IMR-90 (cell line): ENCODE results near the gene SERPINB3. TPM values are rescaled to one million over a fixed set of nuclear protein-coding genes. Genes with fewer than 3 reads are reported as not detected.

Experiments used
- ATAC-seq: fragments of 200-7000 bp; cut with Tn5 transposase; 2 replicates; pipeline ENCODE4 v1.9.1; 2020; ENCODE audit warnings: low read depth, mild to moderate bottlenecking, moderate library complexity
- BruUV-seq: library from RNA; stranded (reverse); fragments of 400-500 nt; replicated peaks from 2 replicates; lab custom pipeline; 2021; lab: Mats Ljungman, UMichigan
- CTCF ChIA-PET: fragments of 300-600 bp; formaldehyde crosslinking; extraction: SDS; loops from one replicate; lab custom pipeline; 2021; ENCODE audit warnings: antibody characterized with exemption; lab: Yijun Ruan, JAX
- POLR2A ChIA-PET: fragments of 300-600 bp; sonication (Branson Sonifier 250); formaldehyde crosslinking; loops from one replicate; lab custom pipeline; 2022; ENCODE audit warnings: antibody characterized with exemption; ENCODE audit not compliant: unreplicated experiment; lab: Charles Lee
- DNase-seq: peaks from one replicate; pipeline ENCODE4 v3.0.0; 2013
- H2AFZ ChIP-seq: replicated peaks from 2 replicates; pipeline ENCODE3; 2013; ENCODE audit warnings: low read length, mild to moderate bottlenecking; ENCODE audit not compliant: poor library complexity
- H2AK5ac ChIP-seq: 2 replicates; pipeline ENCODE4 v1.6.1; 2013; ENCODE audit warnings: low read depth, low read length, inconsistent platforms
- H2AK9ac ChIP-seq: replicated peaks from 2 replicates; pipeline ENCODE3; 2013; ENCODE audit warnings: mild to moderate bottlenecking, low read depth, low read length, moderate library complexity; ENCODE audit not compliant: poor library complexity
- H2BK120ac ChIP-seq: 2 replicates; pipeline ENCODE4 v1.6.1; 2013; ENCODE audit warnings: low read depth, low read length, inconsistent platforms
- H2BK15ac ChIP-seq: 3 replicates; pipeline ENCODE4 v1.6.1; 2013; ENCODE audit warnings: low read depth, low read length, inconsistent platforms
- H2BK20ac ChIP-seq: 2 replicates; pipeline ENCODE4 v1.6.1; 2013; ENCODE audit warnings: low read depth, mild to moderate bottlenecking, inconsistent platforms, low read length, moderate library complexity
- H2BK5ac ChIP-seq: 2 replicates; pipeline ENCODE4 v1.6.1; 2013; ENCODE audit warnings: mild to moderate bottlenecking, low read depth, low read length, inconsistent platforms; ENCODE audit not compliant: poor library complexity, severe bottlenecking
- H3K14ac ChIP-seq: replicated peaks from 2 replicates; pipeline ENCODE4 v1.6.1; 2013; ENCODE audit warnings: low read depth, low read length, inconsistent platforms
- H3K18ac ChIP-seq: 2 replicates; pipeline ENCODE4 v1.6.1; 2013; ENCODE audit warnings: low read depth, low read length, control low read depth
- H3K23ac ChIP-seq: 2 replicates; pipeline ENCODE4 v1.6.1; 2013; ENCODE audit warnings: low read depth, low read length, inconsistent platforms
- H3K27ac ChIP-seq: 2 replicates; pipeline ENCODE4 v1.5.1; 2013; ENCODE audit warnings: mild to moderate bottlenecking, control low read depth, low read length; ENCODE audit not compliant: insufficient read depth
- H3K27me3 ChIP-seq: 2 replicates; pipeline ENCODE4 v1.6.1; 2013; ENCODE audit warnings: low read length; ENCODE audit not compliant: control insufficient read depth, insufficient read depth
- H3K36me3 ChIP-seq: 2 replicates; pipeline ENCODE4 v1.6.1; 2013; ENCODE audit warnings: low read length, mixed read lengths; ENCODE audit not compliant: control insufficient read depth, insufficient read depth
- H3K4ac ChIP-seq: 2 replicates; pipeline ENCODE4 v1.6.1; 2013; ENCODE audit warnings: low read depth, low read length, inconsistent platforms
- H3K4me1 ChIP-seq: 2 replicates; pipeline ENCODE4 v1.6.1; 2013; ENCODE audit warnings: low read length, mixed read lengths; ENCODE audit not compliant: control insufficient read depth, insufficient read depth
- H3K4me2 ChIP-seq: 2 replicates; pipeline ENCODE4 v1.6.1; 2013; ENCODE audit warnings: low read depth, mild to moderate bottlenecking, control low read depth, low read length, moderate library complexity
- H3K4me3 ChIP-seq: 2 replicates; pipeline ENCODE4 v1.5.1; 2013; ENCODE audit warnings: low read depth, mild to moderate bottlenecking, control low read depth, low read length, moderate library complexity; ENCODE audit not compliant: insufficient read depth
- H3K56ac ChIP-seq: 2 replicates; pipeline ENCODE4 v1.6.1; 2013; ENCODE audit warnings: low read length, inconsistent platforms; ENCODE audit not compliant: insufficient read depth; ENCODE audit errors: extremely low read depth
- H3K79me1 ChIP-seq, 2 experiments: 2 replicates each; pipeline ENCODE4 v1.6.1; 2013; ENCODE audit warnings: low read length in 2 of 2, inconsistent platforms in 1 of 2, low read depth in 1 of 2
- H3K9ac ChIP-seq: 2 replicates; pipeline ENCODE4 v1.6.1; 2013; ENCODE audit warnings: low read depth, low read length, control low read depth
- H3K9me1 ChIP-seq: 2 replicates; pipeline ENCODE4 v1.6.1; 2013; ENCODE audit warnings: low read length, inconsistent platforms; ENCODE audit not compliant: insufficient read depth
- H3K9me3 ChIP-seq: 2 replicates; pipeline ENCODE4 v1.6.1; 2013; ENCODE audit warnings: low read length; ENCODE audit not compliant: control insufficient read depth, insufficient read depth
- H4K20me1 ChIP-seq: 2 replicates; pipeline ENCODE4 v1.6.1; 2013; ENCODE audit warnings: low read length, inconsistent platforms; ENCODE audit not compliant: insufficient read depth
- H4K5ac ChIP-seq: 2 replicates; pipeline ENCODE4 v1.6.1; 2013; ENCODE audit warnings: mild to moderate bottlenecking, low read depth, low read length, control low read depth
- H4K8ac ChIP-seq, 2 experiments: 2 replicates each; pipeline ENCODE4 v1.6.1; 2013; ENCODE audit warnings: low read depth in 2 of 2, low read length in 2 of 2, control low read depth in 1 of 2, inconsistent platforms in 1 of 2
- H4K91ac ChIP-seq: 2 replicates; pipeline ENCODE4 v1.6.1; 2013; ENCODE audit warnings: low read depth, low read length, inconsistent platforms; ENCODE audit not compliant: insufficient read depth
- BHLHE40 ChIP-seq: fragments of 150-350 bp; IDR thresholded peaks from 2 replicates; pipeline ENCODE4 v1.6.1; 2016; ENCODE audit warnings: mild to moderate bottlenecking, low read depth, low read length
- CEBPB ChIP-seq: IDR thresholded peaks from 2 replicates; pipeline ENCODE4 v1.6.1; 2012; ENCODE audit warnings: low read depth, low read length, improper control_type of control experiment
- CHD1 ChIP-seq: IDR thresholded peaks from 2 replicates; pipeline ENCODE4 v1.6.1; 2012; ENCODE audit warnings: low read depth, low read length, improper control_type of control experiment
- FOS ChIP-seq: fragments of 150-350 bp; IDR thresholded peaks from 2 replicates; pipeline ENCODE4 v1.6.1; 2016; ENCODE audit warnings: low read depth, low read length
- MAFK ChIP-seq: IDR thresholded peaks from 2 replicates; pipeline ENCODE4 v1.6.1; 2012; ENCODE audit warnings: low read depth, low read length, improper control_type of control experiment
- MAZ ChIP-seq: IDR thresholded peaks from 2 replicates; pipeline ENCODE4 v1.6.1; 2012; ENCODE audit warnings: low read depth, mild to moderate bottlenecking, low read length, improper control_type of control experiment, moderate library complexity, borderline replicate concordance
- MXI1 ChIP-seq: IDR thresholded peaks from 2 replicates; pipeline ENCODE4 v1.6.1; 2012; ENCODE audit warnings: low read depth, mild to moderate bottlenecking, low read length, moderate library complexity, borderline replicate concordance
- NFE2L2 ChIP-seq: fragments of 150-350 bp; IDR thresholded peaks from 2 replicates; pipeline ENCODE4 v1.6.1; 2016; ENCODE audit warnings: low read depth, mild to moderate bottlenecking, low read length
- POLR2A ChIP-seq: IDR thresholded peaks from 2 replicates; pipeline ENCODE4 v1.6.1; 2012; ENCODE audit warnings: mild to moderate bottlenecking, low read depth, low read length
- RAD21 ChIP-seq: IDR thresholded peaks from 2 replicates; pipeline ENCODE4 v1.6.1; 2012; ENCODE audit warnings: low read length, improper control_type of control experiment
- RCOR1 ChIP-seq: IDR thresholded peaks from 2 replicates; pipeline ENCODE4 v1.6.1; 2012; ENCODE audit warnings: mild to moderate bottlenecking, low read length, improper control_type of control experiment; ENCODE audit not compliant: insufficient replicate concordance
- RFX5 ChIP-seq: IDR thresholded peaks from 2 replicates; pipeline ENCODE4 v1.8.0; 2012; ENCODE audit warnings: low read depth, mild to moderate bottlenecking, low read length, moderate library complexity
- SMC3 ChIP-seq: fragments of 150-350 bp; IDR thresholded peaks from 2 replicates; pipeline ENCODE4 v1.6.1; 2016; ENCODE audit warnings: low read depth, mild to moderate bottlenecking, antibody characterized with exemption, low read length, moderate library complexity
- WGBS, 2 experiments: methylation state at CpG; one replicate each; pipeline versions ENCODE4 v1.1.5 to v1.1.7; 2013; ENCODE audit warnings: missing lambda C conversion rate in 2 of 2; ENCODE audit not compliant: insufficient read length in 1 of 2; ENCODE audit errors: extremely low coverage in 2 of 2; 5-methylcytosine and 5-hydroxymethylcytosine counted together
- dilution Hi-C: fragments of 300-500 bp; cut with HindIII; formaldehyde crosslinking; loops from one replicate; pipeline ENCODE4 v1.14.3; 2018; ENCODE audit warnings: low sequenced_read_pairs; ENCODE audit not compliant: unreplicated experiment
- in situ Hi-C: fragments of 300-500 bp; cut with MboI; formaldehyde crosslinking; loops from 3 replicates; pipeline ENCODE4 v1.14.3; 2019; ENCODE audit warnings: low sequenced_read_pairs, inconsistent platforms, mixed read lengths
- intact Hi-C: fragments of 100-400 bp; cut with micrococcal nuclease; formaldehyde crosslinking; loops from 2 replicates; pipeline ENCODE4 v1.10.0; 2022
- polyA plus RNA-seq, 3 experiments: library from polyadenylated mRNA; depleted of rRNA; stranded (reverse); fragments of >200 nt; gene quantifications; 2 replicates each; pipeline ENCODE4 v1.2.3, GENCODE V29; 2012; ENCODE audit warnings: low replicate concordance in 1 of 3
- total RNA-seq: library from RNA; depleted of rRNA; stranded (reverse); fragments of >200 nt; gene quantifications from 2 replicates; pipeline ENCODE4 v1.2.3, GENCODE V29; 2012
- TF ChIP-seq, protein P1 (sequence below): conservative IDR thresholded peaks from 2 replicates; pipeline ENCODE4 v1.5.1; 2012; ENCODE audit warnings: mild to moderate bottlenecking, low read depth, low read length, improper control_type of control experiment
- TF ChIP-seq, protein P2 (sequence below): fragments of 150-350 bp; IDR thresholded peaks from 2 replicates; pipeline ENCODE4 v1.6.1; 2016; ENCODE audit warnings: low read depth, mild to moderate bottlenecking, low read length, moderate library complexity, borderline replicate concordance
- TF ChIP-seq, protein P3 (sequence below): fragments of 150-350 bp; IDR thresholded peaks from 2 replicates; pipeline ENCODE4 v1.6.1; 2017; ENCODE audit warnings: mild to moderate bottlenecking, antibody characterized with exemption, low read length, low read depth

SERPINB3 gene
- total and polyA plus RNA-seq, 2 of the 4 experiments (the other 2 are of a cell fraction): not detected

DNA sequence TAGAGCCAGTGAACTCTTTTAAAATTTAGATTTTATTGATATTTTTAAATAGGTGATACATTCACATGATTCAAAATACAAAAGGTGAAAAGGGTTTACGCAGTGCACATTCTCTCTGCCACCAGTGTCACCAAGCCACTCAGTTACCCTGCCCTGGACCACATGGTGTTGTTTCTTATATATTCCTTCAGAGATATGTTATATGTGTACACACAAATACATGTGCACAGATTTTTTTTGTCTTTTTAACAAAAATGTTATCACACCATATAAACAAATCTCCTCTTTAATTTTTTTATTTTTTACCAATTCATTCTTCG is 43.8 kb downstream of the SERPINB3 start:
- H3K4me2 ChIP-seq: no peak overlapping the region
- no peaks in the 10 kb centered on the region for H3K4me1 ChIP-seq
- no peak for ATAC-seq
- H4K91ac ChIP-seq: no peak overlapping the region
- intact Hi-C loops: no loop called here
- H3K4ac ChIP-seq: no peak overlapping the region
- H3K27ac ChIP-seq: no peak overlapping the region
- in situ Hi-C loops: no loop called here
- H2BK5ac ChIP-seq: no peak overlapping the region
- no peaks in the 10 kb centered on the region for H3K9me1 ChIP-seq
- no peak overlapping the region for H2AFZ ChIP-seq
- H4K8ac ChIP-seq: no peak overlapping the region
- WGBS, 2 experiments: 100% methylated on average over 1 of the region's 2 CpGs; no CpG with 5 or more reads in 1 of the 2 experiments
- ChIA-PET POLR2A (no interaction called here), CTCF (no interaction called here)
- no peak overlapping the region for H2BK20ac ChIP-seq
- H2AK5ac ChIP-seq: no peak overlapping the region
- no peaks in the 10 kb centered on the region for H3K9me3 ChIP-seq
- no peak overlapping the region for H2BK120ac ChIP-seq
- DNase-seq: no peak
- no peak overlapping the region for H3K56ac ChIP-seq
- TF ChIP-seq CEBPB: no peak
- TF ChIP-seq POLR2A: no peak
- TF ChIP-seq MXI1: no peak
- no peak for TF ChIP-seq MAFK
- no peak for TF ChIP-seq RFX5
- no peak for TF ChIP-seq BHLHE40
- TF ChIP-seq MAZ: no peak
- TF ChIP-seq, protein P1, sequence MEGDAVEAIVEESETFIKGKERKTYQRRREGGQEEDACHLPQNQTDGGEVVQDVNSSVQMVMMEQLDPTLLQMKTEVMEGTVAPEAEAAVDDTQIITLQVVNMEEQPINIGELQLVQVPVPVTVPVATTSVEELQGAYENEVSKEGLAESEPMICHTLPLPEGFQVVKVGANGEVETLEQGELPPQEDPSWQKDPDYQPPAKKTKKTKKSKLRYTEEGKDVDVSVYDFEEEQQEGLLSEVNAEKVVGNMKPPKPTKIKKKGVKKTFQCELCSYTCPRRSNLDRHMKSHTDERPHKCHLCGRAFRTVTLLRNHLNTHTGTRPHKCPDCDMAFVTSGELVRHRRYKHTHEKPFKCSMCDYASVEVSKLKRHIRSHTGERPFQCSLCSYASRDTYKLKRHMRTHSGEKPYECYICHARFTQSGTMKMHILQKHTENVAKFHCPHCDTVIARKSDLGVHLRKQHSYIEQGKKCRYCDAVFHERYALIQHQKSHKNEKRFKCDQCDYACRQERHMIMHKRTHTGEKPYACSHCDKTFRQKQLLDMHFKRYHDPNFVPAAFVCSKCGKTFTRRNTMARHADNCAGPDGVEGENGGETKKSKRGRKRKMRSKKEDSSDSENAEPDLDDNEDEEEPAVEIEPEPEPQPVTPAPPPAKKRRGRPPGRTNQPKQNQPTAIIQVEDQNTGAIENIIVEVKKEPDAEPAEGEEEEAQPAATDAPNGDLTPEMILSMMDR: no peak
- TF ChIP-seq NFE2L2: no peak
- TF ChIP-seq SMC3: no peak
- TF ChIP-seq, protein P2, sequence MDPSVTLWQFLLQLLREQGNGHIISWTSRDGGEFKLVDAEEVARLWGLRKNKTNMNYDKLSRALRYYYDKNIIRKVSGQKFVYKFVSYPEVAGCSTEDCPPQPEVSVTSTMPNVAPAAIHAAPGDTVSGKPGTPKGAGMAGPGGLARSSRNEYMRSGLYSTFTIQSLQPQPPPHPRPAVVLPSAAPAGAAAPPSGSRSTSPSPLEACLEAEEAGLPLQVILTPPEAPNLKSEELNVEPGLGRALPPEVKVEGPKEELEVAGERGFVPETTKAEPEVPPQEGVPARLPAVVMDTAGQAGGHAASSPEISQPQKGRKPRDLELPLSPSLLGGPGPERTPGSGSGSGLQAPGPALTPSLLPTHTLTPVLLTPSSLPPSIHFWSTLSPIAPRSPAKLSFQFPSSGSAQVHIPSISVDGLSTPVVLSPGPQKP: no peak
- no peak for TF ChIP-seq RAD21
- no peak for TF ChIP-seq FOS
- no peak for TF ChIP-seq CHD1
- TF ChIP-seq RCOR1: no peak
- TF ChIP-seq, protein P3, sequence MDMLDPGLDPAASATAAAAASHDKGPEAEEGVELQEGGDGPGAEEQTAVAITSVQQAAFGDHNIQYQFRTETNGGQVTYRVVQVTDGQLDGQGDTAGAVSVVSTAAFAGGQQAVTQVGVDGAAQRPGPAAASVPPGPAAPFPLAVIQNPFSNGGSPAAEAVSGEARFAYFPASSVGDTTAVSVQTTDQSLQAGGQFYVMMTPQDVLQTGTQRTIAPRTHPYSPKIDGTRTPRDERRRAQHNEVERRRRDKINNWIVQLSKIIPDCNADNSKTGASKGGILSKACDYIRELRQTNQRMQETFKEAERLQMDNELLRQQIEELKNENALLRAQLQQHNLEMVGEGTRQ: no peak
- no peaks in the 10 kb centered on the region; the same call in 1 of the 2 replicates for H3K27me3 ChIP-seq
- H2AK9ac ChIP-seq: no peak overlapping the region
- dilution Hi-C loops: no loop called here
- H3K4me3 ChIP-seq: no peak overlapping the region
- no peaks in the 10 kb centered on the region for H4K20me1 ChIP-seq
- H3K18ac ChIP-seq: no peak overlapping the region
- H2BK15ac ChIP-seq: no peak overlapping the region
- no peaks in the 10 kb centered on the region for H3K36me3 ChIP-seq
- H3K14ac ChIP-seq: no peak overlapping the region
- H4K5ac ChIP-seq: no peak overlapping the region
- H3K9ac ChIP-seq: no peak overlapping the region
- no peaks in the 10 kb centered on the region for H3K79me1 ChIP-seq
- no TSS peak for BruUV-seq
- H3K23ac ChIP-seq: no peak overlapping the region
